WTC11 (cell line): ENCODE measurements around the gene COL27A1. TPM values are rescaled to one million over a fixed set of nuclear protein-coding genes. Genes with fewer than 3 reads are reported as not detected.

Experiments used
- ATAC-seq: fragments of 200-7000 bp; cut with Tn5 transposase; 2 replicates; pipeline ENCODE4 v1.10.0; 2021; ENCODE audit warnings: mild to moderate bottlenecking, moderate library complexity
- CTCF ChIA-PET: fragments of 300-600 bp; sonication (Branson Sonifier 250); formaldehyde crosslinking; loops from one replicate; lab custom pipeline; 2021; ENCODE audit warnings: antibody characterized with exemption; lab: Charles Lee
- POLR2A ChIA-PET: fragments of 350-600 bp; sonication (Branson Sonifier 250); formaldehyde crosslinking; loops from one replicate; lab custom pipeline; 2021; ENCODE audit warnings: antibody characterized with exemption; lab: Charles Lee
- DNase-seq: peaks from one replicate; pipeline ENCODE4 v3.0.0; 2021; ENCODE audit warnings: low spot score
- H3K27ac Mint-ChIP-seq: 2 replicates; pipeline ENCODE4 v1.8.0; 2021; ENCODE audit warnings: mixed read lengths
- H3K27me3 Mint-ChIP-seq: 2 replicates; pipeline ENCODE4 v1.8.0; 2021; ENCODE audit warnings: low read depth, mild to moderate bottlenecking, moderate library complexity, mixed read lengths
- H3K36me3 Mint-ChIP-seq: 2 replicates; pipeline ENCODE4 v1.8.0; 2021; ENCODE audit warnings: mixed read lengths
- H3K4me1 Mint-ChIP-seq: 2 replicates; pipeline ENCODE4 v1.8.0; 2022; ENCODE audit warnings: mixed read lengths
- H3K4me3 Mint-ChIP-seq: 2 replicates; pipeline ENCODE4 v1.8.0; 2021; ENCODE audit warnings: mild to moderate bottlenecking, moderate library complexity, mixed read lengths
- H3K9me3 Mint-ChIP-seq: 2 replicates; pipeline ENCODE4 v1.8.0; 2021; ENCODE audit warnings: mixed read lengths
- ATF6 ChIP-seq: sonication (generic); formaldehyde crosslinking; IDR thresholded peaks from 2 replicates; pipeline ENCODE4 v1.8.1; 2023; ENCODE audit warnings: mild to moderate bottlenecking, missing genetic modification reagents
- CREB1 ChIP-seq: sonication (generic); formaldehyde crosslinking; IDR thresholded peaks from 2 replicates; pipeline ENCODE4 v1.8.0; 2023; ENCODE audit warnings: mild to moderate bottlenecking, missing genetic modification reagents
- CREM ChIP-seq: sonication (generic); formaldehyde crosslinking; IDR thresholded peaks from 2 replicates; pipeline ENCODE4 v1.8.1; 2022; ENCODE audit warnings: mild to moderate bottlenecking, missing genetic modification reagents, moderate library complexity
- ELF4 ChIP-seq: sonication (generic); formaldehyde crosslinking; IDR thresholded peaks from 2 replicates; pipeline ENCODE4 v1.8.1; 2022; ENCODE audit warnings: low read depth, mild to moderate bottlenecking, moderate library complexity, missing genetic modification reagents
- EMX1 ChIP-seq: fragments of 250-450 bp; sonication (Bioruptor Pico); IDR thresholded peaks from 2 replicates; pipeline ENCODE4 v1.8.0; 2021; ENCODE audit warnings: mild to moderate bottlenecking
- FOXK1 ChIP-seq: sonication (generic); formaldehyde crosslinking; IDR thresholded peaks from 2 replicates; pipeline ENCODE4 v1.8.0; 2022; ENCODE audit warnings: mild to moderate bottlenecking, moderate library complexity, missing genetic modification reagents
- IRF1 ChIP-seq: sonication (generic); formaldehyde crosslinking; IDR thresholded peaks from 2 replicates; pipeline ENCODE4 v1.8.0; 2023; ENCODE audit warnings: missing genetic modification reagents
- IRF2 ChIP-seq: sonication (generic); formaldehyde crosslinking; IDR thresholded peaks from 2 replicates; pipeline ENCODE4 v1.8.0; 2022; ENCODE audit warnings: low read depth, missing genetic modification reagents, borderline replicate concordance
- NFE2L1 ChIP-seq: sonication (generic); formaldehyde crosslinking; IDR thresholded peaks from 2 replicates; pipeline ENCODE4 v1.8.1; 2023; ENCODE audit warnings: missing genetic modification reagents
- NR1H2 ChIP-seq: sonication (generic); formaldehyde crosslinking; IDR thresholded peaks from 2 replicates; pipeline ENCODE4 v1.9.0; 2021; ENCODE audit warnings: mild to moderate bottlenecking, moderate library complexity, missing genetic modification reagents
- NR2C2 ChIP-seq: sonication (generic); formaldehyde crosslinking; IDR thresholded peaks from 2 replicates; pipeline ENCODE4 v1.8.0; 2022; ENCODE audit warnings: mild to moderate bottlenecking, missing genetic modification reagents
- RORB ChIP-seq: fragments of 250-450 bp; sonication (Bioruptor Pico); IDR thresholded peaks from 2 replicates; pipeline ENCODE4 v1.9.0; 2021; ENCODE audit warnings: mild to moderate bottlenecking
- SMAD3 ChIP-seq: sonication (generic); formaldehyde crosslinking; IDR thresholded peaks from 2 replicates; pipeline ENCODE4 v1.8.0; 2022; ENCODE audit warnings: missing genetic modification reagents, mild to moderate bottlenecking, borderline replicate concordance
- SMAD4 ChIP-seq: sonication (generic); formaldehyde crosslinking; IDR thresholded peaks from 2 replicates; pipeline ENCODE4 v1.8.0; 2022; ENCODE audit warnings: mild to moderate bottlenecking, missing genetic modification reagents
- USF1 ChIP-seq: sonication (generic); formaldehyde crosslinking; IDR thresholded peaks from 2 replicates; pipeline ENCODE4 v1.8.0; 2022; ENCODE audit warnings: mild to moderate bottlenecking, missing genetic modification reagents
- ZNF219 ChIP-seq: sonication (generic); formaldehyde crosslinking; IDR thresholded peaks from 2 replicates; pipeline ENCODE4 v1.8.0; 2023; ENCODE audit warnings: missing genetic modification reagents, mild to moderate bottlenecking, borderline replicate concordance
- total RNA-seq: library from RNA; stranded (reverse); gene quantifications from 3 replicates; pipeline ENCODE4 v1.2.3, GENCODE V29; 2021
- TF ChIP-seq, protein P1 (sequence below): sonication (generic); formaldehyde crosslinking; IDR thresholded peaks from 2 replicates; pipeline ENCODE4 v1.8.0; 2022; ENCODE audit warnings: missing genetic modification reagents
- TF ChIP-seq, protein P2 (sequence below): fragments of 250-450 bp; sonication (Bioruptor Pico); IDR thresholded peaks from 2 replicates; pipeline ENCODE4 v1.9.0; 2021; ENCODE audit warnings: moderate library complexity, mild to moderate bottlenecking, inconsistent platforms, borderline replicate concordance
- TF ChIP-seq, protein P3 (sequence below): sonication (generic); formaldehyde crosslinking; conservative IDR thresholded peaks from 2 replicates; pipeline ENCODE4 v1.8.1; 2022; ENCODE audit warnings: mild to moderate bottlenecking, missing genetic modification reagents
- TF ChIP-seq, protein P4 (sequence below): sonication (generic); formaldehyde crosslinking; IDR thresholded peaks from 2 replicates; pipeline ENCODE4 v1.8.1; 2022; ENCODE audit warnings: mild to moderate bottlenecking, moderate library complexity, missing genetic modification reagents

Gene COL27A1
- total RNA-seq, 1 experiment from 2014 or later: 47.5 TPM

- no peak for DNase-seq
- CTCF ChIA-PET: interaction anchor here (1.2 kb wide), 1 partner anchor 155 kb away, joined by 3 read pairs; the partner anchor contains the start of gene COL27A1
These were observed 155.4 kb downstream of the COL27A1 start for GRCh38 chr9:114310471-114311450.

DNA sequence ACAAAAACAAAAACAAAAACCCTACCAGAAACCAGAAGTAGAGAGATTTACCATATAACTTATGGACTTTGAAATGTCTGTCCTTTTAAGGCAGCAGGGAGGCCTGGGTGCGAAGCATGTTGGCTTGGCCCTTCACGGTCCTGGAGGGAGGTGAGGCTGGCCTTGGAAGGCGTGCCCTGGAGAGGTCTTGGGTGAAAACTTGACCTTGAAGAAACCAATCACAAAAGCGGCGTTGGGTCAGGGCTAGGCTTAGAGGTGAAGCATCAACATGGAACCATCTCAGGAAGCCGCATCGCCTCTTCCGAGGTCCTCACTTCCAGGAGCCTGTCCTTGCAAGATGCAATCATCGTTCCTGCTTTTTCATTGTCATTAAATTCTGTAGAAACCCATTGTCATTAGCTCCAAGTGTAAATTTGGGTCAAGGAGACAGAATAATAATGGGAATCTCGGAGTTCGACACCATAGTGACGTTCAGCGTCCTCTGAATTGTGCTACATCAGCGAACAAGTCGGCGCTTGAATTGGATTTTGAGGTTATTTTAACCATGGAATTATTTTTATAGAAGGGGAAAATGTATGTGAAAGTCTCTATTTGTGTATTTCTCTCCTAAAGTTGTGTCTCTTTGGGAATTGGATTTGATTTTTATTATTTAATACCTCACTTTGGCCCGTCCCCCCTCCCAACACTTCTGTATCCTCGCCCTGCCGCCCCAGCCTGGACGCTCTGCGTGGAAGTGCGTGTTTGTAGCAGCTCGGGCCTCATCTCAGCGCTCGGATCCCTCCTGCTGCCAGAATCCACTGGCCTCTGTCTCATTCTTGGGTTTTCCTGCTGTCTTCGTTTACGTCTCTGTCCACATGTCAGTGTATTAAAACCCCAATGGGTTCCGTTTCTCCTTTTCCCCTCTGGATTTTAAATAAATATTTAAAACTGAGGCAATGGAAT is 156.5 kb downstream of the COL27A1 start:
- DNase-seq (no peak), ATAC-seq (no peak)
- H3K4me1 Mint-ChIP-seq: 0 out of 2 replicates have a peak, but pooled peaks cover 3% of the 10 kb centered on the region
- no peak overlapping the region for H3K4me3 Mint-ChIP-seq
- peaks cover 5% of the 10 kb centered on the region; the same call in 1 of the 2 replicates for H3K9me3 Mint-ChIP-seq
- peaks cover 7% of the 10 kb centered on the region; the same call in 1 of the 2 replicates for H3K36me3 Mint-ChIP-seq
- CTCF ChIA-PET: interaction anchor here (1.2 kb wide), 1 partner anchor 157 kb away, joined by 3 read pairs; the partner anchor contains the start of gene COL27A1
- POLR2A ChIA-PET: no interaction called here
- no peaks in the 10 kb centered on the region; the same call in 1 of the 2 replicates for H3K27me3 Mint-ChIP-seq
- no peak overlapping the region for H3K27ac Mint-ChIP-seq
- TF ChIP-seq USF1 (no peak), ELF4 (CRISPR knock-in tag) (no peak), RORB (CRISPR knock-in tag) (no peak), CREM (CRISPR knock-in tag) (no peak), IRF2 (CRISPR knock-in tag) (no peak)
- TF ChIP-seq, protein P1, sequence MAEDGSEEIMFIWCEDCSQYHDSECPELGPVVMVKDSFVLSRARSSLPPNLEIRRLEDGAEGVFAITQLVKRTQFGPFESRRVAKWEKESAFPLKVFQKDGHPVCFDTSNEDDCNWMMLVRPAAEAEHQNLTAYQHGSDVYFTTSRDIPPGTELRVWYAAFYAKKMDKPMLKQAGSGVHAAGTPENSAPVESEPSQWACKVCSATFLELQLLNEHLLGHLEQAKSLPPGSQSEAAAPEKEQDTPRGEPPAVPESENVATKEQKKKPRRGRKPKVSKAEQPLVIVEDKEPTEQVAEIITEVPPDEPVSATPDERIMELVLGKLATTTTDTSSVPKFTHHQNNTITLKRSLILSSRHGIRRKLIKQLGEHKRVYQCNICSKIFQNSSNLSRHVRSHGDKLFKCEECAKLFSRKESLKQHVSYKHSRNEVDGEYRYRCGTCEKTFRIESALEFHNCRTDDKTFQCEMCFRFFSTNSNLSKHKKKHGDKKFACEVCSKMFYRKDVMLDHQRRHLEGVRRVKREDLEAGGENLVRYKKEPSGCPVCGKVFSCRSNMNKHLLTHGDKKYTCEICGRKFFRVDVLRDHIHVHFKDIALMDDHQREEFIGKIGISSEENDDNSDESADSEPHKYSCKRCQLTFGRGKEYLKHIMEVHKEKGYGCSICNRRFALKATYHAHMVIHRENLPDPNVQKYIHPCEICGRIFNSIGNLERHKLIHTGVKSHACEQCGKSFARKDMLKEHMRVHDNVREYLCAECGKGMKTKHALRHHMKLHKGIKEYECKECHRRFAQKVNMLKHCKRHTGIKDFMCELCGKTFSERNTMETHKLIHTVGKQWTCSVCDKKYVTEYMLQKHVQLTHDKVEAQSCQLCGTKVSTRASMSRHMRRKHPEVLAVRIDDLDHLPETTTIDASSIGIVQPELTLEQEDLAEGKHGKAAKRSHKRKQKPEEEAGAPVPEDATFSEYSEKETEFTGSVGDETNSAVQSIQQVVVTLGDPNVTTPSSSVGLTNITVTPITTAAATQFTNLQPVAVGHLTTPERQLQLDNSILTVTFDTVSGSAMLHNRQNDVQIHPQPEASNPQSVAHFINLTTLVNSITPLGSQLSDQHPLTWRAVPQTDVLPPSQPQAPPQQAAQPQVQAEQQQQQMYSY (CRISPR knock-in tag): no peak

More at GRCh38 chr9:114310471-114311450, 155.4 kb downstream of the COL27A1 start:
- Mint-ChIP-seq H3K27ac (no peak overlapping the region), H3K36me3 (peaks cover 7% of the 10 kb centered on the region; the same call in 1 of the 2 replicates), H3K9me3 (peaks cover 5% of the 10 kb centered on the region; the same call in 1 of the 2 replicates), H3K27me3 (no peaks in the 10 kb centered on the region), H3K4me3 (no peak overlapping the region)
- POLR2A ChIA-PET: no interaction called here
- ATAC-seq: no peak
- TF ChIP-seq ZNF219 (CRISPR knock-in tag): no peak
- TF ChIP-seq, protein P2, sequence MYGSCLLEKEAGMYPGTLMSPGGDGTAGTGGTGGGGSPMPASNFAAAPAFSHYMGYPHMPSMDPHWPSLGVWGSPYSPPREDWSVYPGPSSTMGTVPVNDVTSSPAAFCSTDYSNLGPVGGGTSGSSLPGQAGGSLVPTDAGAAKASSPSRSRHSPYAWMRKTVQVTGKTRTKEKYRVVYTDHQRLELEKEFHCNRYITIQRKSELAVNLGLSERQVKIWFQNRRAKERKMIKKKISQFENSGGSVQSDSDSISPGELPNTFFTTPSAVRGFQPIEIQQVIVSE: no peak
- TF ChIP-seq FOXK1 (CRISPR knock-in tag): no peak
- no peak for TF ChIP-seq SMAD3 (CRISPR knock-in tag)
- TF ChIP-seq, protein P3, sequence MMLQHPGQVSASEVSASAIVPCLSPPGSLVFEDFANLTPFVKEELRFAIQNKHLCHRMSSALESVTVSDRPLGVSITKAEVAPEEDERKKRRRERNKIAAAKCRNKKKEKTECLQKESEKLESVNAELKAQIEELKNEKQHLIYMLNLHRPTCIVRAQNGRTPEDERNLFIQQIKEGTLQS (CRISPR knock-in tag): no peak
- no peak for TF ChIP-seq SMAD4 (CRISPR knock-in tag)
- TF ChIP-seq NFE2L1 (CRISPR knock-in tag): no peak
- no peak for TF ChIP-seq ATF6 (CRISPR knock-in tag)
- TF ChIP-seq EMX1 (CRISPR knock-in tag): no peak
- TF ChIP-seq CREB1 (CRISPR knock-in tag): no peak
- TF ChIP-seq IRF1 (CRISPR knock-in tag): no peak
- no peak for TF ChIP-seq USF1
- TF ChIP-seq NR2C2: no peak
- no peak for TF ChIP-seq NR1H2
- TF ChIP-seq, protein P4, sequence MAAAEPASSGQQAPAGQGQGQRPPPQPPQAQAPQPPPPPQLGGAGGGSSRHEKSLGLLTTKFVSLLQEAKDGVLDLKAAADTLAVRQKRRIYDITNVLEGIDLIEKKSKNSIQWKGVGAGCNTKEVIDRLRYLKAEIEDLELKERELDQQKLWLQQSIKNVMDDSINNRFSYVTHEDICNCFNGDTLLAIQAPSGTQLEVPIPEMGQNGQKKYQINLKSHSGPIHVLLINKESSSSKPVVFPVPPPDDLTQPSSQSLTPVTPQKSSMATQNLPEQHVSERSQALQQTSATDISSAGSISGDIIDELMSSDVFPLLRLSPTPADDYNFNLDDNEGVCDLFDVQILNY: no peak
- TF ChIP-seq, all 79 proteins: peak for 0
- no peaks in the 10 kb centered on the region for H3K4me1 Mint-ChIP-seq
